H1 (cell line): ENCODE data around the gene SHMT1. TPM values are rescaled to one million over a fixed set of nuclear protein-coding genes. Genes with fewer than 3 reads are reported as not detected.

ENCODE experiments used
- CBX8 ChIP-seq: fragments of 300-800, 300-1000 bp; sonication (generic); IDR thresholded peaks from 2 replicates; pipeline ENCODE4 v1.7.1; 2016; ENCODE audit warnings: low read depth, low read length, borderline replicate concordance
- CEBPB ChIP-seq: IDR thresholded peaks from 2 replicates; pipeline ENCODE4 v1.6.1; 2012; ENCODE audit warnings: low read depth, low read length
- CREB1 ChIP-seq: IDR thresholded peaks from 2 replicates; pipeline ENCODE4 v1.6.1; 2012; ENCODE audit warnings: inconsistent platforms
- CTCF ChIP-seq, 3 experiments: IDR thresholded peaks; 1 replicate in 2 of 3; 2 replicates in 1 of 3; pipeline versions ENCODE4 v1.5.1 to v1.6.1; 2011; ENCODE audit warnings: low read length in 3 of 3, mild to moderate bottlenecking in 3 of 3, inconsistent platforms in 2 of 3, low read depth in 1 of 3, moderate library complexity in 1 of 3; ENCODE audit not compliant: insufficient read depth in 1 of 3; ENCODE audit errors: control extremely low read depth in 1 of 3
- NANOG ChIP-seq: IDR thresholded peaks from 2 replicates; pipeline ENCODE4 v1.6.1; 2011; ENCODE audit warnings: low read length, low read depth, mild to moderate bottlenecking, inconsistent platforms; ENCODE audit not compliant: insufficient read depth, poor library complexity, severe bottlenecking
- POLR2AphosphoS5 ChIP-seq: IDR thresholded peaks from 2 replicates; pipeline ENCODE4 v1.6.1; 2011; ENCODE audit warnings: low read depth, low read length
- SIN3A ChIP-seq, 2 experiments: IDR thresholded peaks in 1 of 2; conservative IDR thresholded peaks in 1 of 2; 2 replicates each; pipeline ENCODE4 v1.6.1; 2011 to 2012; ENCODE audit warnings: low read length in 2 of 2, improper control_type of control experiment in 1 of 2, low read depth in 1 of 2, mild to moderate bottlenecking in 1 of 2
- TAF7 ChIP-seq: optimal IDR thresholded peaks from 2 replicates; pipeline ENCODE3; 2011; ENCODE audit warnings: low read depth, mild to moderate bottlenecking, inconsistent platforms, low read length, moderate library complexity, borderline replicate concordance
- polyA plus RNA-seq, 7 experiments: library from polyadenylated mRNA; depleted of rRNA in 3 of 7; stranded (reverse) in 5 of 7; unstranded in 2 of 7; fragments of >200 nt in 5 of 7; fragments of 200-250 nt in 2 of 7; gene quantifications; 1 replicate in 5 of 7; 2 replicates in 1 of 7; 4 replicates in 1 of 7; pipeline versions ENCODE4 v1.2.1 to v1.2.3, GENCODE V29; 2011 to 2013; ENCODE audit warnings: missing spikeins in 2 of 7, mixed read lengths in 2 of 7
- total RNA-seq: library from RNA; stranded (reverse); fragmentation: NEBNext Ultra II Directional; extraction: Animal tissue kit (Norgen Biotek cat#: 25700); gene quantifications from 2 replicates; pipeline ENCODE4 v1.2.1, GENCODE V29; 2021
- TF ChIP-seq, protein P1 (sequence below): IDR thresholded peaks from 2 replicates; pipeline ENCODE4 v1.6.1; 2012; ENCODE audit warnings: low read length, inconsistent platforms

Gene SHMT1
- total and polyA plus RNA-seq, 2 of the 8 experiments (the other 6 are each of a cell fraction or from before 2014, with no cell fraction given) = 30.7 to 39.3 TPM

GRCh38 chr17:18363101-18364049, at the start of gene SHMT1 (continued):
- TF ChIP-seq CTCF (IDR thresholded peaks at IDR 0.05; ENCODE audit: control extremely low read depth in 1 of 3, insufficient read depth in 1 of 3, low read depth in 1 of 3, low read length in 3 of 3) (0 out of 4 replicates have a peak, but pooled peaks of 1 of the 3 experiments have one; percentile 3), CREB1 (no peak; the same call in 1 of the 2 replicates), TAF7 (peak; percentile 85), NANOG (no peak), CBX8 (no peak), POLR2AphosphoS5 (peak; percentile 77), SIN3A (conservative IDR thresholded peaks at IDR 0.05 in 1 of 2, IDR thresholded peaks at IDR 0.05 in 1 of 2; ENCODE audit: low read depth in 1 of 2, low read length in 2 of 2) (no peak), CEBPB (no peak)
- TF ChIP-seq, protein P1, sequence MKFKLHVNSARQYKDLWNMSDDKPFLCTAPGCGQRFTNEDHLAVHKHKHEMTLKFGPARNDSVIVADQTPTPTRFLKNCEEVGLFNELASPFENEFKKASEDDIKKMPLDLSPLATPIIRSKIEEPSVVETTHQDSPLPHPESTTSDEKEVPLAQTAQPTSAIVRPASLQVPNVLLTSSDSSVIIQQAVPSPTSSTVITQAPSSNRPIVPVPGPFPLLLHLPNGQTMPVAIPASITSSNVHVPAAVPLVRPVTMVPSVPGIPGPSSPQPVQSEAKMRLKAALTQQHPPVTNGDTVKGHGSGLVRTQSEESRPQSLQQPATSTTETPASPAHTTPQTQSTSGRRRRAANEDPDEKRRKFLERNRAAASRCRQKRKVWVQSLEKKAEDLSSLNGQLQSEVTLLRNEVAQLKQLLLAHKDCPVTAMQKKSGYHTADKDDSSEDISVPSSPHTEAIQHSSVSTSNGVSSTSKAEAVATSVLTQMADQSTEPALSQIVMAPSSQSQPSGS = no peak
